SU-DHL-6 (cell line): ENCODE results near the gene ZNHIT2.

Source experiments
- H2AFZ ChIP-seq: fragments of 200-600 bp; sonication (generic); 2 replicates; pipeline ENCODE4 v1.6.1; 2014; ENCODE audit warnings: low read depth, mild to moderate bottlenecking, moderate library complexity, mixed read lengths, antibody characterized with exemption, low read length; ENCODE audit not compliant: severe bottlenecking
- H3F3A ChIP-seq: fragments of 200-600 bp; shearing (Covaris generic); 2 replicates; pipeline ENCODE4 v1.6.0; 2016; ENCODE audit warnings: antibody characterized with exemption, mild to moderate bottlenecking; ENCODE audit not compliant: insufficient read depth
- H3K27ac ChIP-seq: fragments of 200-600 bp; sonication (generic); 2 replicates; pipeline ENCODE4 v1.5.1; 2016; ENCODE audit warnings: low read depth, mild to moderate bottlenecking, low read length, moderate library complexity, mixed read lengths
- H3K27me3 ChIP-seq: fragments of 200-600 bp; sonication (generic), shearing (Covaris generic); 2 replicates; pipeline ENCODE4 v1.6.0; 2014; ENCODE audit warnings: mild to moderate bottlenecking, low read length
- H3K36me3 ChIP-seq: fragments of 200-600 bp; sonication (generic); 2 replicates; pipeline ENCODE4 v1.6.1; 2014; ENCODE audit warnings: mild to moderate bottlenecking, low read length, mixed read lengths
- H3K4me2 ChIP-seq: fragments of 300-600, 200-600 bp; shearing (Covaris generic), sonication (generic); 2 replicates; pipeline ENCODE4 v1.6.0; 2014; ENCODE audit warnings: low read length, low read depth, mild to moderate bottlenecking; ENCODE audit not compliant: poor library complexity, severe bottlenecking
- H3K4me3 ChIP-seq: fragments of 200-600 bp; sonication (generic); 2 replicates; pipeline ENCODE4 v1.5.1; 2014; ENCODE audit warnings: antibody characterized with exemption, low read length, mild to moderate bottlenecking, mixed read lengths; ENCODE audit not compliant: insufficient read depth, poor library complexity, severe bottlenecking
- H3K79me2 ChIP-seq: fragments of 200-600 bp; sonication (generic); 2 replicates; pipeline ENCODE4 v1.6.1; 2014; ENCODE audit warnings: mild to moderate bottlenecking, low read length, moderate library complexity; ENCODE audit not compliant: insufficient read depth
- H3K9ac ChIP-seq: fragments of 200-600 bp; sonication (generic); 2 replicates; pipeline ENCODE4 v1.7.0; 2014; ENCODE audit warnings: mild to moderate bottlenecking, low read length
- H3K9me2 ChIP-seq: fragments of 200-600 bp; sonication (generic); replicated peaks from 2 replicates; pipeline ENCODE4 v1.6.1; 2014; ENCODE audit warnings: low read length; ENCODE audit not compliant: insufficient read depth
- H3K9me3 ChIP-seq: fragments of 200-600 bp; sonication (generic); 2 replicates; pipeline ENCODE4 v1.6.1; 2014; ENCODE audit warnings: low read length, mixed read lengths; ENCODE audit not compliant: insufficient read depth
- H4K20me1 ChIP-seq: fragments of 200-600 bp; sonication (generic); 2 replicates; pipeline ENCODE4 v1.6.1; 2014; ENCODE audit warnings: low read depth, mild to moderate bottlenecking, antibody characterized with exemption, low read length, moderate library complexity, mixed read lengths
- CTCF ChIP-seq: fragments of 200-600 bp; sonication (generic); IDR thresholded peaks from one replicate; pipeline ENCODE4 v1.5.1; 2017; ENCODE audit warnings: antibody characterized with exemption, mild to moderate bottlenecking, low read length, moderate library complexity; ENCODE audit not compliant: insufficient read depth, poor library complexity, severe bottlenecking
- EZH2phosphoT487 ChIP-seq: fragments of 200-600 bp; sonication (generic), shearing (Covaris generic); conservative IDR thresholded peaks from 2 replicates; pipeline ENCODE4 v1.6.1; 2018; ENCODE audit warnings: mild to moderate bottlenecking, antibody characterized with exemption, low read length, moderate library complexity, mixed read lengths

The ZNHIT2 gene

GRCh38 chr11:65090628-65091027, 26.9 kb downstream of the ZNHIT2 start:
- Histone ChIP-seq H2AFZ (no peak overlapping the region), H3K9me2 (no peaks in the 10 kb centered on the region), H3K36me3 (no peaks in the 10 kb centered on the region), H3F3A (peaks cover 9% of the 10 kb centered on the region), H3K79me2 (no peaks in the 10 kb centered on the region), H3K4me2 (no peak overlapping the region), H3K9me3 (no peaks in the 10 kb centered on the region), H3K4me3 (no peak overlapping the region), H3K27me3 (no peaks in the 10 kb centered on the region), H3K27ac (no peak overlapping the region), H3K9ac (no peak overlapping the region), H4K20me1 (no peaks in the 10 kb centered on the region)
- TF ChIP-seq EZH2phosphoT487 (no peak), CTCF (no peak)

- no peak overlapping the region for H2AFZ ChIP-seq
- no peaks in the 10 kb centered on the region for H3K9me3 ChIP-seq
- no peaks in the 10 kb centered on the region for H3K27me3 ChIP-seq
- TF ChIP-seq EZH2phosphoT487 (no peak), CTCF (no peak)
- H3K79me2 ChIP-seq, result peaks cover 10% of the 10 kb centered on the region
- H3K4me3 ChIP-seq, result no peak overlapping the region
- H3K27ac ChIP-seq, result no peak overlapping the region
- H3K4me2 ChIP-seq, result no peak overlapping the region
- no peaks in the 10 kb centered on the region for H4K20me1 ChIP-seq
- H3K9ac ChIP-seq, result no peak overlapping the region
- no peaks in the 10 kb centered on the region for H3K9me2 ChIP-seq
- peaks cover 9% of the 10 kb centered on the region; the same call in 1 of the 2 replicates for H3F3A ChIP-seq
- H3K36me3 ChIP-seq, result no peaks in the 10 kb centered on the region
Observed at GRCh38 chr11:65089621-65090020, 27.9 kb downstream of the ZNHIT2 start.

- no peaks in the 10 kb centered on the region for H4K20me1 ChIP-seq
- H3K4me2 ChIP-seq, result no peak overlapping the region
- H3K9ac ChIP-seq, result no peak overlapping the region
- peaks cover 24% of the 10 kb centered on the region for H3K79me2 ChIP-seq
- no peak overlapping the region for H2AFZ ChIP-seq
- H3K4me3 ChIP-seq, result no peak overlapping the region
- 0 out of 2 replicates have a peak, but pooled peaks cover 2% of the 10 kb centered on the region for H3K36me3 ChIP-seq
- H3K27ac ChIP-seq, result no peak overlapping the region
- H3K9me2 ChIP-seq, result no peaks in the 10 kb centered on the region
- H3K9me3 ChIP-seq, result no peaks in the 10 kb centered on the region
- peaks cover 5% of the 10 kb centered on the region; the same call in 1 of the 2 replicates for H3F3A ChIP-seq
- no peak for TF ChIP-seq EZH2phosphoT487
- no peaks in the 10 kb centered on the region for H3K27me3 ChIP-seq
Observed at GRCh38 chr11:65087827-65088226, 29.7 kb downstream of the ZNHIT2 start.

- Histone ChIP-seq H3K27ac (no peak overlapping the region), H2AFZ (no peak overlapping the region), H3K9me3 (no peaks in the 10 kb centered on the region), H3K36me3 (peaks cover 3% of the 10 kb centered on the region; the same call in 1 of the 2 replicates), H3K4me2 (no peak overlapping the region), H3K9ac (no peak overlapping the region), H3K27me3 (no peaks in the 10 kb centered on the region), H3K4me3 (no peak overlapping the region), H3K79me2 (peaks cover 30% of the 10 kb centered on the region), H3K9me2 (no peaks in the 10 kb centered on the region), H4K20me1 (no peaks in the 10 kb centered on the region), H3F3A (peaks cover 4% of the 10 kb centered on the region; the same call in 1 of the 2 replicates)
- TF ChIP-seq EZH2phosphoT487, result no peak
- TF ChIP-seq CTCF, result no peak
Observed at GRCh38 chr11:65087216-65087615, 30.3 kb downstream of the ZNHIT2 start.
